H9 (cell line): ENCODE results near the gene GSE1. TPM values are rescaled to one million over a fixed set of nuclear protein-coding genes. Genes with fewer than 3 reads are reported as not detected.

Experiments used
- DNase-seq: peaks from one replicate; pipeline ENCODE4 v3.0.0-alpha.2; 2017
- H2AFZ ChIP-seq: one replicate; pipeline ENCODE4 v1.6.1; 2013; ENCODE audit warnings: mild to moderate bottlenecking, low read length, control low read depth, moderate library complexity
- H2AK5ac ChIP-seq: 2 replicates; pipeline ENCODE4 v1.6.1; 2013; ENCODE audit warnings: low read length, control low read depth, mixed read lengths; ENCODE audit not compliant: insufficient read length
- H2BK120ac ChIP-seq: one replicate; pipeline ENCODE4 v1.6.1; 2013; ENCODE audit warnings: low read depth, mild to moderate bottlenecking, low read length, control low read depth, inconsistent platforms; ENCODE audit not compliant: poor library complexity, severe bottlenecking
- H2BK12ac ChIP-seq: 2 replicates; pipeline ENCODE4 v1.6.1; 2013; ENCODE audit warnings: low read length, control low read depth, mixed read lengths, low read depth; ENCODE audit not compliant: insufficient read length
- H2BK15ac ChIP-seq: 2 replicates; pipeline ENCODE4 v1.6.1; 2013; ENCODE audit warnings: low read depth, low read length, control low read depth
- H2BK20ac ChIP-seq: one replicate; pipeline ENCODE4 v1.6.1; 2013; ENCODE audit warnings: low read depth, mild to moderate bottlenecking, low read length, control low read depth, inconsistent platforms; ENCODE audit not compliant: poor library complexity, severe bottlenecking
- H2BK5ac ChIP-seq: 2 replicates; pipeline ENCODE4 v1.6.1; 2013; ENCODE audit warnings: low read length, control low read depth, mixed read lengths; ENCODE audit not compliant: insufficient read length
- H3K14ac ChIP-seq: 2 replicates; pipeline ENCODE4 v1.6.1; 2013; ENCODE audit warnings: low read length, control low read depth; ENCODE audit not compliant: insufficient read depth
- H3K18ac ChIP-seq: 2 replicates; pipeline ENCODE4 v1.6.1; 2013; ENCODE audit warnings: low read depth, mild to moderate bottlenecking, mixed read lengths, low read length, control low read depth; ENCODE audit not compliant: insufficient read length
- H3K23ac ChIP-seq: 2 replicates; pipeline ENCODE4 v1.6.1; 2013; ENCODE audit warnings: low read length, control low read depth, mixed read lengths, low read depth; ENCODE audit not compliant: insufficient read length
- H3K23me2 ChIP-seq: 2 replicates; pipeline ENCODE4 v1.6.1; 2013; ENCODE audit warnings: low read depth, mild to moderate bottlenecking, mixed read lengths, low read length, control low read depth; ENCODE audit not compliant: insufficient read length, poor library complexity, severe bottlenecking
- H3K27ac ChIP-seq: 2 replicates; pipeline ENCODE4 v1.5.1; 2013; ENCODE audit warnings: low read length, control low read depth, mixed read lengths, low read depth; ENCODE audit not compliant: insufficient read length
- H3K27me3 ChIP-seq: 2 replicates; pipeline ENCODE4 v1.6.1; 2013; ENCODE audit warnings: low read length, control low read depth, inconsistent platforms; ENCODE audit not compliant: insufficient read depth
- H3K4ac ChIP-seq: 2 replicates; pipeline ENCODE4 v1.6.1; 2013; ENCODE audit warnings: low read depth, mild to moderate bottlenecking, control low read depth, inconsistent platforms, low read length, moderate library complexity
- H3K4me1 ChIP-seq: 2 replicates; pipeline ENCODE4 v1.6.1; 2013; ENCODE audit warnings: low read length, control low read depth, inconsistent platforms; ENCODE audit not compliant: insufficient read depth
- H3K4me2 ChIP-seq: 2 replicates; pipeline ENCODE4 v1.6.1; 2013; ENCODE audit warnings: low read length, control low read depth, mixed read lengths; ENCODE audit not compliant: insufficient read length, insufficient read depth
- H3K56ac ChIP-seq: 2 replicates; pipeline ENCODE4 v1.6.1; 2013; ENCODE audit warnings: low read depth, mild to moderate bottlenecking, mixed read lengths, low read length, control low read depth; ENCODE audit not compliant: insufficient read length
- H3K79me1 ChIP-seq: 2 replicates; pipeline ENCODE4 v1.6.1; 2013; ENCODE audit warnings: low read depth, mild to moderate bottlenecking, moderate library complexity, low read length, control low read depth, inconsistent platforms; ENCODE audit not compliant: insufficient read depth, poor library complexity, severe bottlenecking
- H3K79me2 ChIP-seq: 2 replicates; pipeline ENCODE4 v1.6.1; 2013; ENCODE audit warnings: low read length, control low read depth, inconsistent platforms; ENCODE audit not compliant: insufficient read depth
- H3K9ac ChIP-seq: 2 replicates; pipeline ENCODE4 v1.6.1; 2013; ENCODE audit warnings: low read length, control low read depth, mixed read lengths; ENCODE audit not compliant: insufficient read length; ENCODE audit errors: extremely low read depth
- H3K9me3 ChIP-seq: one replicate; pipeline ENCODE4 v1.6.1; 2013; ENCODE audit warnings: low read depth, low read length, inconsistent platforms; ENCODE audit not compliant: control insufficient read depth
- H3T11ph ChIP-seq: one replicate; pipeline ENCODE4 v1.6.1; 2013; ENCODE audit warnings: mild to moderate bottlenecking, low read length, control low read depth, inconsistent platforms
- H4K20me1 ChIP-seq: one replicate; pipeline ENCODE4 v1.6.1; 2013; ENCODE audit not compliant: control insufficient read depth, insufficient read length, insufficient read depth
- H4K5ac ChIP-seq: 2 replicates; pipeline ENCODE4 v1.6.1; 2013; ENCODE audit warnings: low read depth, mild to moderate bottlenecking, mixed read lengths, low read length, control low read depth; ENCODE audit not compliant: insufficient read length
- H4K8ac ChIP-seq: replicated peaks from 2 replicates; pipeline ENCODE4 v1.6.1; 2013; ENCODE audit warnings: low read length, control low read depth, mixed read lengths, low read depth; ENCODE audit not compliant: insufficient read length
- H4K91ac ChIP-seq: 2 replicates; pipeline ENCODE4 v1.6.1; 2013; ENCODE audit warnings: low read depth, mild to moderate bottlenecking, moderate library complexity, mixed read lengths, low read length, control low read depth; ENCODE audit not compliant: insufficient read length
- H3K27ac Mint-ChIP-seq, 3 experiments: 2 replicates in 2 of 3; 3 replicates in 1 of 3; pipeline ENCODE4 v1.8.0; 2020 to 2021; ENCODE audit warnings: mixed read lengths in 3 of 3, mild to moderate bottlenecking in 1 of 3, moderate library complexity in 1 of 3
- H3K27me3 Mint-ChIP-seq: 2 replicates; pipeline ENCODE4 v1.8.0; 2021; ENCODE audit warnings: low read depth, mild to moderate bottlenecking, moderate library complexity, mixed read lengths
- H3K36me3 Mint-ChIP-seq, 3 experiments: 2 replicates in 2 of 3; 3 replicates in 1 of 3; pipeline ENCODE4 v1.8.0; 2020 to 2021; ENCODE audit warnings: low read depth in 3 of 3, mixed read lengths in 3 of 3; ENCODE audit not compliant: insufficient read depth in 1 of 3
- H3K4me1 Mint-ChIP-seq, 2 experiments: 2 replicates each; pipeline ENCODE4 v1.8.0; 2020; ENCODE audit warnings: mixed read lengths in 2 of 2
- H3K4me3 Mint-ChIP-seq, 2 experiments: 2 replicates in 1 of 2; 3 replicates in 1 of 2; pipeline ENCODE4 v1.8.0; 2020 to 2021; ENCODE audit warnings: mild to moderate bottlenecking in 2 of 2, mixed read lengths in 2 of 2, moderate library complexity in 1 of 2
- H3K9me3 Mint-ChIP-seq, 2 experiments: 2 replicates in 1 of 2; 3 replicates in 1 of 2; pipeline ENCODE4 v1.8.0; 2020; ENCODE audit warnings: mild to moderate bottlenecking in 2 of 2, mixed read lengths in 2 of 2, moderate library complexity in 1 of 2
- WGBS: extraction: QIAGEN DNeasy Blood & Tissue Kit; methylation state at CpG from one replicate; pipeline ENCODE4 v1.1.7; 2013; ENCODE audit warnings: missing lambda C conversion rate, low lambda C conversion rate, mixed read lengths; ENCODE audit not compliant: insufficient read length; ENCODE audit errors: extremely low coverage; 5-methylcytosine and 5-hydroxymethylcytosine counted together
- total RNA-seq: library from RNA; stranded (reverse); gene quantifications from 2 replicates; pipeline ENCODE4 v1.2.1, GENCODE V29; 2021
- TF ChIP-seq, protein P1 (sequence below): fragments of 200-600 bp; sonication (generic); conservative IDR thresholded peaks from 3 replicates; pipeline ENCODE4 v1.8.0; 2021; ENCODE audit warnings: antibody characterized with exemption, mild to moderate bottlenecking

GSE1 gene
- total RNA-seq, 1 experiment from 2014 or later, result 125 TPM

DNA sequence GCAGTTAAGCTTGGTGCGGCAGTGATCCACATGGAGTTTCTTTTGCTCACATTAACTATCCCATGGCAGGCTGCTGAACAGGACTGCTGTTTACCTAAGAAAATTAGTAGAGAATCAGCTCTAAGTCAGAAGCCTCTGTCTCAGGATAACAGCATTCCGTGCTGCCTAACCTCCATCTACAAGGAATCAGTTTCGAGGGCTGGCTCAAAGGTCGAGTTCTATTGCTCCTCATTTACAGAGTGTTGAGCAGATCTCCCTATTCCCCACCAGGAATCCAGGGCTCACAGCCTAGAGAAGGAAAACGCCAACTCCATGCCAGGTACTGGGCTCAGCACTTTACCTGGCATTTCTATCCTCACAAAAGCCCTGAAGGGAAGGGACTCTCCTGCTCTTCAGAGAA is 65.7 kb downstream of the GSE1 start:
- H2AFZ ChIP-seq, result no peak overlapping the region
- no peak overlapping the region for H4K5ac ChIP-seq
- H2BK12ac ChIP-seq, result no peak overlapping the region
- H4K20me1 ChIP-seq, result no peaks in the 10 kb centered on the region
- no peak overlapping the region for H3K4ac ChIP-seq
- no peak overlapping the region for H2BK20ac ChIP-seq
- Mint-ChIP-seq H3K4me1 (peaks cover 5 to 6% of the 10 kb centered on the region in 2 experiments), H3K27me3 (no peaks in the 10 kb centered on the region; the same call in 1 of the 2 replicates), H3K9me3 (no peaks in the 10 kb centered on the region), H3K4me3 (no peak overlapping the region), H3K27ac (no peak overlapping the region), H3K36me3 (peaks cover 23 to 88% (median 67%) of the 10 kb centered on the region in 3 experiments; a peak in 6 of 7 replicates)
- H3K27ac ChIP-seq, result no peak overlapping the region
- H4K91ac ChIP-seq, result no peak overlapping the region
- H2BK120ac ChIP-seq, result no peak overlapping the region
- peaks cover 3% of the 10 kb centered on the region; the same call in 1 of the 2 replicates for H3K79me2 ChIP-seq
- H3T11ph ChIP-seq, result no peak overlapping the region
- WGBS, result no CpG with 5 or more reads among the region's 5 CpGs
- no peak overlapping the region for H2BK15ac ChIP-seq
- no peak overlapping the region for H4K8ac ChIP-seq
- no peak overlapping the region for H3K18ac ChIP-seq
- no peak overlapping the region for H3K23ac ChIP-seq
- H3K9ac ChIP-seq, result no peak overlapping the region
- DNase-seq, result no peak
- no peaks in the 10 kb centered on the region for H3K4me1 ChIP-seq
- H3K9me3 ChIP-seq, result no peaks in the 10 kb centered on the region
- H3K56ac ChIP-seq, result no peak overlapping the region
- TF ChIP-seq, protein P1, sequence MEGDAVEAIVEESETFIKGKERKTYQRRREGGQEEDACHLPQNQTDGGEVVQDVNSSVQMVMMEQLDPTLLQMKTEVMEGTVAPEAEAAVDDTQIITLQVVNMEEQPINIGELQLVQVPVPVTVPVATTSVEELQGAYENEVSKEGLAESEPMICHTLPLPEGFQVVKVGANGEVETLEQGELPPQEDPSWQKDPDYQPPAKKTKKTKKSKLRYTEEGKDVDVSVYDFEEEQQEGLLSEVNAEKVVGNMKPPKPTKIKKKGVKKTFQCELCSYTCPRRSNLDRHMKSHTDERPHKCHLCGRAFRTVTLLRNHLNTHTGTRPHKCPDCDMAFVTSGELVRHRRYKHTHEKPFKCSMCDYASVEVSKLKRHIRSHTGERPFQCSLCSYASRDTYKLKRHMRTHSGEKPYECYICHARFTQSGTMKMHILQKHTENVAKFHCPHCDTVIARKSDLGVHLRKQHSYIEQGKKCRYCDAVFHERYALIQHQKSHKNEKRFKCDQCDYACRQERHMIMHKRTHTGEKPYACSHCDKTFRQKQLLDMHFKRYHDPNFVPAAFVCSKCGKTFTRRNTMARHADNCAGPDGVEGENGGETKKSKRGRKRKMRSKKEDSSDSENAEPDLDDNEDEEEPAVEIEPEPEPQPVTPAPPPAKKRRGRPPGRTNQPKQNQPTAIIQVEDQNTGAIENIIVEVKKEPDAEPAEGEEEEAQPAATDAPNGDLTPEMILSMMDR, result no peak
- no peak overlapping the region for H2AK5ac ChIP-seq
- H3K14ac ChIP-seq, result no peak overlapping the region
- no peaks in the 10 kb centered on the region for H3K23me2 ChIP-seq
- H2BK5ac ChIP-seq, result no peak overlapping the region
- H3K27me3 ChIP-seq, result no peaks in the 10 kb centered on the region
- no peaks in the 10 kb centered on the region for H3K79me1 ChIP-seq
- no peak overlapping the region for H3K4me2 ChIP-seq
